Measurements from ENCODE around the gene ANKLE2. TPM values are rescaled to one million over a fixed set of nuclear protein-coding genes. Genes with fewer than 3 reads are reported as not detected.

Gene ANKLE2
- total RNA-seq, 1 donor from 2014 or later: 96.2 TPM

DNA sequence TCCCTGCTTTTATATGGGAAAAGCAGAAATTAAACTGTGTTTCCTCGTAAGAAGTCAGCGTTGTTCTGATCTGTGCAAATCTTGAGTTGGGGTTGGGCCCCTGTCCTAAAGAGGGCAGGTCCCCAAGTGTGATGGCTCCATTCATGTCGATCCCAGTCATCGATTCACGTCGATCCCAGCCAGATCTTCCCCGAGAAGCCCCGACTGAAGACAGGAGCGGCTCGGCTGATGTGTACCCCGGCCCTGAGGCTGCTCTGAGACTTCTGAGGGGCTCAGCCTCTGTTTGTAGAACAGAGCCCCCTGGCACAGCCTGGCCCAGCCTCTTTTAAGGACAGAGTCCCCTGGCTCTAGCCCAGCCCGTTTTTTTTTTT lies 41.7 kb downstream of the ANKLE2 start:
- H3K4me1 Mint-ChIP-seq (ENCODE audit: unreplicated experiment): no peaks in the 10 kb centered on the region
- H3K4me3 Mint-ChIP-seq (ENCODE audit: unreplicated experiment): no peak overlapping the region
- no peak for TF ChIP-seq CTCF (IDR thresholded peaks at IDR 0.05; ENCODE audit: unreplicated experiment)
- peaks cover 15% of the 10 kb centered on the region for H3K27me3 Mint-ChIP-seq (ENCODE audit: unreplicated experiment)
- no peak overlapping the region for H3K27ac Mint-ChIP-seq (ENCODE audit: unreplicated experiment)
- DNase-seq (ENCODE audit: low spot score): no peak
- H3K9me3 Mint-ChIP-seq (ENCODE audit: unreplicated experiment): no peaks in the 10 kb centered on the region
- peaks cover 30% of the 10 kb centered on the region for H3K36me3 Mint-ChIP-seq (ENCODE audit: low read depth, unreplicated experiment)

DNA sequence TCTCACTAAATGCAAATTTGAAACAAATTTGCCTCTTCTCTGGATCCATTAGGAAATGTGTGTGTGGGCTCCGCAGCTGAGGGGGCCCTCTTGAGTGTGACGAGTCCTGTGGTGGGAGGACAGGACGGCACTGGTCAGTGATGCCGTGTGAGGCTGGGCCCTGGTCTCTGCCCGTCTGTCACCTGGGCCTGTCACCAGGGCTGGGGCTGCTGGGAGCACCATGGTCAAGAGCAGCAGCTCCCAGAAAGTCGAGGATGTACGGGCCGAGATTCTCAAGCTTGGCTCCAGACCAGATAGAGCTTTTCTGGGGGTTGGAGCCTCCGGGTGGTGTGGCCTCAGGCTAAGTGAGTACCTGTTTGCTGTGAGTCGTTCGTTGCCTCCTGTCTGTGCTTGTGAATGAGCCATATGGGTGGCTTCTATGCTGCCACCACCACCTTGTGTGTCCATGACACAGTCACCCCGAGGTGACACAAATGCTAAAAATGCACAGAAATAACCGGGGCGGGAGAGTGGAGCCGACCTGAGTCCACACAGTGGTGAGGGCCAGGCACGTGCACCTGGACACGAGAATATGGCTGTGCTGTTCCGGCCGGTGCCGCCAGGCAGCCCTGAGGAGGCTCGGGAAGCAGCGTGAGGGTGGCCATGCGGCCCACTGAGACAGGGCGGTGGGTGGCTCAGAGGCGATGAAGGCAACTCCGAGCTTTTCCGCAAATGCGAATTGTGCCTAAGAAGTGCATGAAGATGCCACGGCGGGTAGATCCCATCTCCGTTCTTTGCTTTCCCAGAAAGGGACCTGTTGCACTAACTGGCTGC lies 42.3 kb downstream of the ANKLE2 start:
- no peak overlapping the region for H3K27ac Mint-ChIP-seq (ENCODE audit: unreplicated experiment)
- no peak for DNase-seq (ENCODE audit: low spot score)
- H3K4me3 Mint-ChIP-seq (ENCODE audit: unreplicated experiment): no peak overlapping the region
- no peak for TF ChIP-seq CTCF (IDR thresholded peaks at IDR 0.05; ENCODE audit: unreplicated experiment)
- no peaks in the 10 kb centered on the region for H3K4me1 Mint-ChIP-seq (ENCODE audit: unreplicated experiment)
- H3K9me3 Mint-ChIP-seq (ENCODE audit: unreplicated experiment): no peaks in the 10 kb centered on the region
- H3K36me3 Mint-ChIP-seq (ENCODE audit: low read depth, unreplicated experiment): peaks cover 34% of the 10 kb centered on the region
- peaks cover 14% of the 10 kb centered on the region for H3K27me3 Mint-ChIP-seq (ENCODE audit: unreplicated experiment)

GRCh38 chr12:132718644-132719043 lies 43.0 kb downstream of the ANKLE2 start:
- Mint-ChIP-seq H3K4me3 (ENCODE audit: unreplicated experiment) (no peak overlapping the region), H3K36me3 (ENCODE audit: low read depth, unreplicated experiment) (peaks cover 29% of the 10 kb centered on the region), H3K27me3 (ENCODE audit: unreplicated experiment) (peaks cover 10% of the 10 kb centered on the region), H3K27ac (ENCODE audit: unreplicated experiment) (no peak overlapping the region), H3K4me1 (ENCODE audit: unreplicated experiment) (no peaks in the 10 kb centered on the region), H3K9me3 (ENCODE audit: unreplicated experiment) (no peaks in the 10 kb centered on the region)
- no peak for TF ChIP-seq CTCF (IDR thresholded peaks at IDR 0.05; ENCODE audit: unreplicated experiment)
- no peak for DNase-seq (ENCODE audit: low spot score)

- DNase-seq (ENCODE audit: low spot score): peak; percentile 23
- Mint-ChIP-seq H3K36me3 (ENCODE audit: low read depth, unreplicated experiment) (peaks cover 24% of the 10 kb centered on the region), H3K9me3 (ENCODE audit: unreplicated experiment) (no peaks in the 10 kb centered on the region), H3K27ac (ENCODE audit: unreplicated experiment) (no peak overlapping the region), H3K4me1 (ENCODE audit: unreplicated experiment) (no peaks in the 10 kb centered on the region), H3K4me3 (ENCODE audit: unreplicated experiment) (no peak overlapping the region), H3K27me3 (ENCODE audit: unreplicated experiment) (peaks cover 9% of the 10 kb centered on the region)
- no peak for TF ChIP-seq CTCF (IDR thresholded peaks at IDR 0.05; ENCODE audit: unreplicated experiment)
Observed at GRCh38 chr12:132717531-132718387, 43.9 kb downstream of the ANKLE2 start.

DNA sequence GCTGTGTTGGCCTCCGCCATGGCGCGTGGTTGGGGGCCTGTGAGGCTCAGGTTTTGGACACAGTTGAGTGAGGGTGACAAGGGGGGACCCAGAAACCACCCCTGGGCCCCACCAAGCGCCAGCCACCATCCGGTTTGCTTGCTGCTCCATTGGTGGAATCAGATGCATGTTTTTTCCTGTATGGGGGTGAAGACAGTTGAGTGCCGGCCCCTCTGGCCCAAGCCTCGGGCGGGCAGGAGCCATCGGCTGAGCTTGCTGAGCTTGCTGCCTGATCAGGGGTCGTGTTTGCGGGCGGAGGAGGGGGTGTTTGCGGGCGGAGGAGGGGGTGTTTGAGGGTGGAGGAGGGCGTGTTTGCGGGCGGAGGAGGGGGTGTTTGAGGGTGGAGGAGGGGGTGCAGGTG lies 44.6 kb downstream of the ANKLE2 start:
- H3K9me3 Mint-ChIP-seq (ENCODE audit: unreplicated experiment): no peaks in the 10 kb centered on the region
- H3K4me3 Mint-ChIP-seq (ENCODE audit: unreplicated experiment): no peak overlapping the region
- H3K27ac Mint-ChIP-seq (ENCODE audit: unreplicated experiment): no peak overlapping the region
- H3K27me3 Mint-ChIP-seq (ENCODE audit: unreplicated experiment): peaks cover 12% of the 10 kb centered on the region
- TF ChIP-seq CTCF (IDR thresholded peaks at IDR 0.05; ENCODE audit: unreplicated experiment): no peak
- H3K36me3 Mint-ChIP-seq (ENCODE audit: low read depth, unreplicated experiment): peaks cover 24% of the 10 kb centered on the region
- H3K4me1 Mint-ChIP-seq (ENCODE audit: unreplicated experiment): no peaks in the 10 kb centered on the region
- DNase-seq (ENCODE audit: low spot score): no peak
